ENCODE measurements around the gene CEP70.

Gene CEP70

DNA sequence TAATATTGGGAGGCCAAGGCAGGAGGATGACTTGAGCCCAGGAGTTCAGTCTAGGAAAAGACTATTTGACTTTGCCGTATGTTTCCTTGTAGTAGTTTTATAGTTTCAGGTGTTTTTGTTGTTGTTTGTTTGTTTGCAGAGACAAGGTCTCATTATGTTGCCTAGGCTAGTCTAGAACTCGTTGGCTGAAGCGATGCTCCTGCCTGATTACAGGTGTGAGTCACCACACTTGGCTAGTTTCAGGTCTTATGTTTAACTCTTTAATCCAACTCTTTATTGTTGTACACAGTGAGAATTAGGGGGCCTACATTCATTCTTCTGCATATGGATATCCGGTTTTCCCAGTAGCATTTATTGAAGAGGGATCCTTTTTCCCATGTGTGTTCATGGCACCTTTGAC lies 46.5 kb upstream of the CEP70 start:
- no peaks in the 10 kb centered on the region for H3K27me3 ChIP-seq (ENCODE audit: insufficient read depth, poor library complexity, severe bottlenecking)
- no peak for DNase-seq (ENCODE audit: low read depth in 1 of 2, low spot score in 1 of 2)
- TF ChIP-seq REST (IDR thresholded peaks at IDR 0.05; ENCODE audit: insufficient replicate concordance, low read depth) (no peak), SPI1 (IDR thresholded peaks at IDR 0.05; ENCODE audit: borderline replicate concordance, low read depth) (no peak), GABPA (IDR thresholded peaks at IDR 0.05; ENCODE audit: low read depth) (no peak), POLR2AphosphoS5 (IDR thresholded peaks at IDR 0.05; ENCODE audit: low read depth) (no peak; the same call in 1 of the 2 replicates)
- TF ChIP-seq, protein P1, sequence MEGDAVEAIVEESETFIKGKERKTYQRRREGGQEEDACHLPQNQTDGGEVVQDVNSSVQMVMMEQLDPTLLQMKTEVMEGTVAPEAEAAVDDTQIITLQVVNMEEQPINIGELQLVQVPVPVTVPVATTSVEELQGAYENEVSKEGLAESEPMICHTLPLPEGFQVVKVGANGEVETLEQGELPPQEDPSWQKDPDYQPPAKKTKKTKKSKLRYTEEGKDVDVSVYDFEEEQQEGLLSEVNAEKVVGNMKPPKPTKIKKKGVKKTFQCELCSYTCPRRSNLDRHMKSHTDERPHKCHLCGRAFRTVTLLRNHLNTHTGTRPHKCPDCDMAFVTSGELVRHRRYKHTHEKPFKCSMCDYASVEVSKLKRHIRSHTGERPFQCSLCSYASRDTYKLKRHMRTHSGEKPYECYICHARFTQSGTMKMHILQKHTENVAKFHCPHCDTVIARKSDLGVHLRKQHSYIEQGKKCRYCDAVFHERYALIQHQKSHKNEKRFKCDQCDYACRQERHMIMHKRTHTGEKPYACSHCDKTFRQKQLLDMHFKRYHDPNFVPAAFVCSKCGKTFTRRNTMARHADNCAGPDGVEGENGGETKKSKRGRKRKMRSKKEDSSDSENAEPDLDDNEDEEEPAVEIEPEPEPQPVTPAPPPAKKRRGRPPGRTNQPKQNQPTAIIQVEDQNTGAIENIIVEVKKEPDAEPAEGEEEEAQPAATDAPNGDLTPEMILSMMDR (IDR thresholded peaks at IDR 0.05; ENCODE audit: insufficient read depth, low read length): no peak

DNA sequence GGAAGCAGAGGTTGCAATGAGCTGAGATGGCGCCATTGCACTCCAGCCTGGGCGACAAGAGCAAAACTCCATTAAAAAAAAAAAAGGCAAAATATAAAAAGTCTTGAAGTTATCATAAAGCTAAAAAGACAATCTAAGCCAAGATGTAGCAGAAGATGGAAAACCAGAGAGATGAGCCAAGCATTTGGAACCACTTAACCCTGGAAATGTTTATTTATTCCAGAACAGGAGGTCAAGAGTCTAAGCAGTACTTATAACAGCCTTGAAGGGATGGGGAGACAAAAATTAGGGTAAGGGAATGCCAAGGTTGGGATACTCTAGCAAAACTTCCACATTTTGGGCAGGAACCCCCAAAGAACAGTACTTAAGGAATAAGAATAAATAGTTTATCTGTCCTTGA lies 44.6 kb upstream of the CEP70 start:
- DNase-seq (ENCODE audit: low read depth in 1 of 2, low spot score in 1 of 2): no peak
- TF ChIP-seq, protein P1 (IDR thresholded peaks at IDR 0.05; ENCODE audit: insufficient read depth, low read length): no peak
- no peak for TF ChIP-seq SPI1 (IDR thresholded peaks at IDR 0.05; ENCODE audit: borderline replicate concordance, low read depth)
- TF ChIP-seq POLR2AphosphoS5 (IDR thresholded peaks at IDR 0.05; ENCODE audit: low read depth): no peak
- TF ChIP-seq GABPA (IDR thresholded peaks at IDR 0.05; ENCODE audit: low read depth): no peak
- no peak for TF ChIP-seq REST (IDR thresholded peaks at IDR 0.05; ENCODE audit: insufficient replicate concordance, low read depth)
- Histone ChIP-seq H3K27ac (replicated peaks) (no peak overlapping the region), H3K27me3 (ENCODE audit: insufficient read depth, poor library complexity, severe bottlenecking) (no peaks in the 10 kb centered on the region), H3K4me3 (replicated peaks; ENCODE audit: insufficient read depth, low read length) (no peak overlapping the region)

More for the DNA sequence above, 46.5 kb upstream of the CEP70 start:
- H3K27ac ChIP-seq (replicated peaks): no peak overlapping the region
- H3K4me3 ChIP-seq (replicated peaks; ENCODE audit: insufficient read depth, low read length): no peak overlapping the region

DNA sequence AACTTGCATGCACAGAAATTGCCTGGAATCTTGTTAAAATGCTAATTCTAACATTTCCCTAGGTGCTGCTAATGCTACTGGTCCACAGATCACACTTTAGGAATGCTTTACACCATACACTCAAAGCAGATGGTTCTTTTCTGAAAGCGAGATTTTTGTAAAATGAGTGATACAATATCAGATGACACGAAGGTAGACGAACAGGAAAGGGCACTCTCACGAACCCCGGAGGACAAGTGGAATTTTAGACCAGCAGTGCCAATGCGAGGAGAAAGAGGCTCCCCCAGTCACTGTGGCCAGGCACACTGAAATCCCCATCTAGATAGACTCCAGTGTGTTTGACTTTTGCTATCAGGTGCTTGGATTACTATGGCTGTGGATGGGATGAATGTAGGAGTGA lies 35.5 kb upstream of the CEP70 start:
- no peak for TF ChIP-seq REST (IDR thresholded peaks at IDR 0.05; ENCODE audit: insufficient replicate concordance, low read depth)
- TF ChIP-seq, protein P1 (IDR thresholded peaks at IDR 0.05; ENCODE audit: insufficient read depth, low read length): no peak
- no peak for TF ChIP-seq POLR2AphosphoS5 (IDR thresholded peaks at IDR 0.05; ENCODE audit: low read depth)
- no peak for TF ChIP-seq GABPA (IDR thresholded peaks at IDR 0.05; ENCODE audit: low read depth)
- no peak for TF ChIP-seq SPI1 (IDR thresholded peaks at IDR 0.05; ENCODE audit: borderline replicate concordance, low read depth)
- H3K27ac ChIP-seq (replicated peaks): no peak overlapping the region
- no peak overlapping the region for H3K4me3 ChIP-seq (replicated peaks; ENCODE audit: insufficient read depth, low read length)
- DNase-seq (ENCODE audit: low read depth in 1 of 2, low spot score in 1 of 2): no peak
- H3K27me3 ChIP-seq (ENCODE audit: insufficient read depth, poor library complexity, severe bottlenecking): peaks cover 6% of the 10 kb centered on the region
